Posterior vena cava (tissue), 2 donors: ENCODE data around the gene HSPA1L. TPM values are rescaled to one million over a fixed set of nuclear protein-coding genes. Genes with fewer than 3 reads are reported as not detected.
"Not testable (repeated sequence)": the region's sequence is repeated elsewhere in the genome, so short reads cannot be mapped to it uniquely, and the experiment has no call there.

Experiments used
- DNase-seq: peaks from one replicate; pipeline ENCODE4 v3.0.0-alpha.2; 2020; ENCODE audit warnings: low spot score
- intact Hi-C, 2 donors: fragments of 100-400 bp; cut with DNase I; formaldehyde crosslinking; loops; one replicate each; pipeline versions ENCODE4 v1.14.1 to v1.14.2; 2022 to 2023
- total RNA-seq, 2 donors: library from RNA; stranded (reverse); fragmentation: NEBNext Ultra II Directional; extraction: Animal tissue kit (Norgen Biotek cat#: 25700); gene quantifications; one replicate each; pipeline ENCODE4 v1.2.1, GENCODE V29; 2021
- donor health status: DM: yes; HTN: yes; CAD: no.
- donor health status: DM: yes; HTN: yes; CAD: no.

Gene HSPA1L
- total RNA-seq, 2 donors from 2014 or later: 1.4 to 1.7 TPM

- peak; percentile 90 for DNase-seq
- intact Hi-C loops: no loop called here
These were observed 6.4 kb upstream of the HSPA1L start for GRCh38 chr6:31821301-31822035.

DNA sequence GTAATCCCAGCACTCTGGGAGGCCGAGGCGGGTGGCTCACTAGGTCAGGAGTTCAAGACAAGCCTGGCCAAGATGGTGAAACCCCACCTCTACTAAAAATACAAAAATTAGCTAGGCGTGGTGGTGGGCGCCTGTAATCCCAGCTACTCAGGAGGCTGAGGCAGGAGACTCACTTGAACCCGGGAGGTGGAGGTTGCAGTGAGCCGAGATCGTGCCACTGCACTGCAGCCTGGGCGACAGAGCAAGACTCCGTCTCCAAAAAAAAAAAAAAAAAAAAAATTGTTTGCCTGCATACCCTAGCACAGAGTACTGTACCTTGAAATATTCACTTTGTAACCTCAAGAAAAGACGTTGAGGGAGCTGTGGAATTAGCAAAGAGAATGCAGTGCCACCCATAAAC lies 5.3 kb upstream of the HSPA1L start:
- DNase-seq: peak; percentile 45

GRCh38 chr6:31819871-31820299 lies 4.8 kb upstream of the HSPA1L start:
- DNase-seq: no peak
- intact Hi-C loops: no loop called here

More for the DNA sequence above, 5.3 kb upstream of the HSPA1L start:
- intact Hi-C loops: not testable (repeated sequence)

DNA sequence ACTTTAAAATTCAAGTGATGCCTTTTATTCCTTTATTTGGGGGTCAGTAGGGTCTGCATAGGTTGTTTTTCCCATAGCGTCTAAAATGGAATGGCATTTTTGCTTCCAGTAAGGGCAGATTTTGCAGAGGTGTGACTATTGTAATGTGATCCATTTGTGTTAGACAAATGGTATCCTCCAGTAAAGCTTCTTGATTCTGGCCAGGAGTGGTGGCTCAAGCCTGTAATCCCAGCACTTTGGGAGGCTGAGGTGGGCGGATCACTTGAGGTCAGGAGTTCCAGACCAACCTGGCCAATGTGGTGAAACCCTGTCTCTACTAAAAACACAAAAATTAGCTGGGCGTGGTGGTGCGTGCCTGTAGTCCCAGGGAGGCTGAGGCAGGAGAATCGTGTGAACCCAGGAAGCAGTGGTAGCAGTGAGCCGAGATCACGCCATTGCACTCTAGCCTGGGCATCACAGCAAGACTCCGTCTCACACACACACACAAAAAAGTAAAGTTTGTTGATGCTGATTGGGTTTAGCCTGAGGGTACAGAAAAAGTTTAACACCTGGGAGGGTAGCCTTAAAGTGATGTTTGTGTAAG lies 2.9 kb upstream of the HSPA1L start:
- intact Hi-C loops, DNase-seq: not testable (repeated sequence)

DNA sequence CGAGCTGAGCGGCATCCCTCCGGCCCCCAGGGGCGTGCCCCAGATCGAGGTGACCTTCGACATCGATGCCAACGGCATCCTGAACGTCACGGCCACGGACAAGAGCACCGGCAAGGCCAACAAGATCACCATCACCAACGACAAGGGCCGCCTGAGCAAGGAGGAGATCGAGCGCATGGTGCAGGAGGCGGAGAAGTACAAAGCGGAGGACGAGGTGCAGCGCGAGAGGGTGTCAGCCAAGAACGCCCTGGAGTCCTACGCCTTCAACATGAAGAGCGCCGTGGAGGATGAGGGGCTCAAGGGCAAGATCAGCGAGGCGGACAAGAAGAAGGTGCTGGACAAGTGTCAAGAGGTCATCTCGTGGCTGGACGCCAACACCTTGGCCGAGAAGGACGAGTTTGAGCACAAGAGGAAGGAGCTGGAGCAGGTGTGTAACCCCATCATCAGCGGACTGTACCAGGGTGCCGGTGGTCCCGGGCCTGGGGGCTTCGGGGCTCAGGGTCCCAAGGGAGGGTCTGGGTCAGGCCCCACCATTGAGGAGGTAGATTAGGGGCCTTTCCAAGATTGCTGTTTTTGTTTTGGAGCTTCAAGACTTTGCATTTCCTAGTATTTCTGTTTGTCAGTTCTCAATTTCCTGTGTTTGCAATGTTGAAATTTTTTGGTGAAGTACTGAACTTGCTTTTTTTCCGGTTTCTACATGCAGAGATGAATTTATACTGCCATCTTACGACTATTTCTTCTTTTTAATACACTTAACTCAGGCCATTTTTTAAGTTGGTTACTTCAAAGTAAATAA lies 2.2 kb upstream of the HSPA1L start:
- intact Hi-C loops, DNase-seq: not testable (repeated sequence)

- intact Hi-C loops: no loop called here
- DNase-seq: peak; percentile 98
These were observed 432 bp downstream of the HSPA1L start for GRCh38 chr6:31814677-31815024.

DNA sequence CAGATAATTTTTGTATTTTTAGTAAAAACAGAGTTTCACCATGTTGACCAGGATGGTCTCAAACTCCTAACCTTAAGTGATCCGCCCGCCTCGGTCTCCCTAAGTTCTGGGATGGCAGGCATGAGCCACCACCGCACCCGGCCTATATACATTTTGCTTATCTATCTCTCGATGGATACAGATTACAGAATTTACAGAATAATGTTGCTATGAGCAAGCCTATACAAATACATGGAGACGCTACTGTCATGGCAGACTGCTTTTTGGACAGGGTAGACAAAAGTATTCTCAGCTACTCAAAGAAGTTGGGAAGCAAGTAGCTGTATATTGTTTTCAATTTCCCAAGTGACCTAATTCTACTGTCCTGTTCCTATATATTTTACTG lies 1.6 kb downstream of the HSPA1L start:
- no peak for DNase-seq
- intact Hi-C loops: no loop called here

GRCh38 chr6:31811645-31812044 lies 3.4 kb downstream of the HSPA1L start:
- intact Hi-C loops: no loop called here

DNA sequence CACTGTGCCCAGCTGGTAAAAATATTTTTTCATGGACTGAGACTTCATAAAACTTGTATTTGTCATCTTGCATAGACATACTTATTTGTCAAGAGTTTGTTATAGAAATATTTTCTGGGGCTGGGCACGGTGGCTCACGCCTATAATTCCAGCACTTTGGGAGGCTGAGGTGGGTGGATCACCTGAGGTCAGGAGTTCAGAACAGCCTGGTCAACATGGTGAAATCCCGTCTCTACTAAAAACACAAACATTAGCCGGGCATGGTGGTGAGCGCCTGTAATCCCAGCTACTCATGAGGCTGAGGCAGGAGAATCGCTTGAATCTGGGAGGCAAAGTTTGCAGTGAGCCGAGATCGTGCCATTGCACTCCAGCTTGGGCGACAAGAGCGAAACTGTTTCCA lies 6.5 kb downstream of the HSPA1L start:
- DNase-seq, intact Hi-C loops: not testable (repeated sequence)

More at GRCh38 chr6:31811645-31812044, 3.4 kb downstream of the HSPA1L start:
- DNase-seq: no peak

- peak; percentile 99 for DNase-seq
- intact Hi-C loops: no loop called here
These were observed 8.4 kb downstream of the HSPA1L start, which contains the start of gene LSM2 for GRCh38 chr6:31806470-31807272. LSM2 (minus strand) TSS chr6:31806966; CDS start chr6:31806757, 209 bp downstream.

- intact Hi-C loops: no loop called here
- no peak for DNase-seq
These were observed 9.1 kb downstream of the HSPA1L start for GRCh38 chr6:31805939-31806469.

GRCh38 chr6:31801031-31801927 lies 13.8 kb downstream of the HSPA1L start:
- intact Hi-C loops, DNase-seq: not testable (repeated sequence)

GRCh38 chr6:31799781-31800180 lies 15.3 kb downstream of the HSPA1L start:
- intact Hi-C loops: loop anchor here (10.0 kb wide), 2 partner anchors 65 to 75 kb away; partner anchors contain the start of genes CLIC1 (in 1 of the 2), DDAH2 (in 1 of the 2), LY6G6C (in 1 of the 2) and MPIG6B (in 1 of the 2)
- no peak for DNase-seq

GRCh38 chr6:31797588-31797987 lies 17.5 kb downstream of the HSPA1L start:
- intact Hi-C loops: loop anchor here (10.0 kb wide), 2 partner anchors 63 to 73 kb away; partner anchors contain the start of genes CLIC1 (in 1 of the 2), DDAH2 (in 1 of the 2), LY6G6C (in 1 of the 2) and MPIG6B (in 1 of the 2)
- peak; percentile 54 for DNase-seq

- no peak for DNase-seq
- intact Hi-C loops: loop anchor here (10.0 kb wide), 2 partner anchors 62 to 72 kb away; partner anchors contain the start of genes CLIC1 (in 1 of the 2), DDAH2 (in 1 of the 2), LY6G6C (in 1 of the 2) and MPIG6B (in 1 of the 2)
These were observed 18.1 kb downstream of the HSPA1L start for GRCh38 chr6:31796993-31797385.

DNA sequence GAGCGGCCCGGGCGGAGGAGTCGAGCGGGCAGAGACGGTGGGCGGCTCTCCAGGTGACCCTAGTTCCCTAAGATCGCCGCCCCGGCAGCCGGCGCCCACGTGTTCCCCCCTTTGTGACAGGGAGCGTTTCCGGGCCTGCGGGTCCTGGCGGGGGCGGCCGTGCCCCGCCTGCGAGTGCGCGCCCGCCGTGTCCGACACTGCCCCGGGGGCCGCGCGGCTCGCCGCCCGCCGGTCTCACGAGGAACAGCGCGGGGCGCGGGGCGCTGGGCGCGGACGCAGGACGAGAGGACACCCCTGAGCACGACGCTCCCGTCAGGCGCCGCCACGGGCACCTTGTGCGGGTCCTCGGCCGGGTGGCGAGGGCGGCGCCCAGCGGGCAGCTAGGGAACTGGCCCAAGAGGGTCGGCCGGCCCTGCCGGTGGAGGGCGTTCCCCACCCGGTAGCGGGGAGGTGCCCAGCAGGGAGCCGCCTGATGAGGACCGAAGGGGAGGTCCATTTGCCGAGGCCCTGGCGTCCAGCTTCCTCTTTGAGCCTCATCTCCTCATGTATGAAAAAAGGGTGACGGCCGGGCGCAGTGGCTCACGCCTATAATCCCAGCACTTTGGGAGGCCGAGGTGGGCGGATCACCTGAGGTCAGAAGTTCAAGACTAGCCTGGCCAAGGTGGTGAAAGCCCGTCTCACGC lies 19.3 kb downstream of the HSPA1L start, which contains the start of gene VARS1:
TSS of gene VARS1 (minus strand) at position 137 of the 683 bp plus-strand sequence. CDS start 535 bp downstream, outside the sequence.
- peak; percentile 98 for DNase-seq
- intact Hi-C loops: loop anchor here (10.0 kb wide), 2 partner anchors 61 to 71 kb away; partner anchors contain the start of genes CLIC1 (in 1 of the 2), DDAH2 (in 1 of the 2), LY6G6C (in 1 of the 2) and MPIG6B (in 1 of the 2)
